ENCODE data around the gene HERC6.

HERC6 gene

DNA sequence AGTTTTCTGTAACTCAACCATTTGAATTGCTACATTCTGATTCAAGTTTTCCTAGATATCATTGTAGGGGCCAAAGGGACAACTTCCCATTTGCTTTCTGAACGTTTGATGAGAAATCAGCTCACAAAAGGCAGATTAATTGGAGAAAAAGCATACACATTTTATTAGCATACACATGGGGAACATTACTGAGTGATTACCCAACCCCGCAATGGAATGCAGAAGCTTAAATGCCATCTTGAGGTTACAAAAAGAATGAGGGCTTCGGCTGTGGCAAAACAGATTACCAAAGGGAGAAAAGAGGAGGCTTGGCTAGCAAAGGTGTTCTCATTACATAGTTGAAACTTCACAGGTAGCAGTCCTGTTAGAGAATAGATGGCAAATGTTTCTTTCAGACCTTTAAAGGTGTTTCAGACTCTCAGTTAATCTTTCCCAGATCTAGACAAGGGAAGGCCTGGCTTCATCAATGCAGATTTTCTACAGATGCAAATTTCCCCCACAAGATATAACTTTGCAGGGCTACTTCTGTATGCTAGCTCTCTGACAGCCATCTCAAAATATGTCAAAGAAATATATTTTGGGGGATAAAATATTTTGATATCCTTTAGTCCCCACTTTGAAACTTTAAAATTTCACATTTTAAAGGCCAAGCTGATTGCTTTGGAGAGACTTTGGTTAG, 26.5 kb upstream of the HERC6 start:
- no peak for TF ChIP-seq BHLHE40 (IDR thresholded peaks at IDR 0.05; ENCODE audit: borderline replicate concordance)
- TF ChIP-seq FOXM1 (IDR thresholded peaks at IDR 0.05; ENCODE audit: borderline replicate concordance) = no peak
- no peak for TF ChIP-seq FOXA1 (IDR thresholded peaks at IDR 0.05)
- TF ChIP-seq SUZ12 (IDR thresholded peaks at IDR 0.05) = no peak
- no peak for TF ChIP-seq FOXK2 (IDR thresholded peaks at IDR 0.05)
- no peak for TF ChIP-seq L3MBTL2 (conservative IDR thresholded peaks at IDR 0.05)
- no peak for TF ChIP-seq ELF4 (IDR thresholded peaks at IDR 0.05)
- no peak for TF ChIP-seq TARDBP (IDR thresholded peaks at IDR 0.05)
- POLR2A ChIA-PET = no interaction called here
- CTCF ChIA-PET = interaction anchor here (0.8 kb wide), 1 partner anchor 27 kb away, joined by 3 read pairs; the partner anchor contains the start of gene HERC6
- DNase-seq (ENCODE audit: extremely low spot score) = no peak

DNA sequence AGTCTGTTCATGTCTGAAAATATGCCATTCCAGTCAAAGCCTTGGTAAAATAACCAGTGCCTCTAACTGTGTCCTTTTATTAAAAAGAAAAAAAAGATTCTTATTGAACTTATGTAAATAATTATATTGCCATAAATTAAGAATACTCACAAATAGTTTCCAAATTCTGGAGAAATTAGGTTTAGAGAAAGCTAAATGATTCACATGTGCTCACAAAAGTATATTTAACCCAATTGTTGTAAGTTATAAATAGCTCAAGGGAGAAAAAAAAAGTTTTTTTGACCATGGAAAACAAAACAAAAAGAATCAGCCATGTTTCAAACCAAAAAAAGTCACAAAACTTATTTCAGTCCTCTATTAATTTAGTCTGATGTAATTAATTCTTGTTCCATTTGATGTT, 25.3 kb upstream of the HERC6 start:
- ChIA-PET CTCF (no interaction called here), POLR2A (no interaction called here)
- no peak for DNase-seq (ENCODE audit: extremely low spot score)
- TF ChIP-seq FOXM1 (IDR thresholded peaks at IDR 0.05; ENCODE audit: borderline replicate concordance) (no peak), BHLHE40 (IDR thresholded peaks at IDR 0.05; ENCODE audit: borderline replicate concordance) (no peak), TARDBP (IDR thresholded peaks at IDR 0.05) (no peak), SUZ12 (IDR thresholded peaks at IDR 0.05) (no peak), L3MBTL2 (conservative IDR thresholded peaks at IDR 0.05) (no peak), ARNT (IDR thresholded peaks at IDR 0.05) (no peak), FOXA1 (IDR thresholded peaks at IDR 0.05) (no peak)

DNA sequence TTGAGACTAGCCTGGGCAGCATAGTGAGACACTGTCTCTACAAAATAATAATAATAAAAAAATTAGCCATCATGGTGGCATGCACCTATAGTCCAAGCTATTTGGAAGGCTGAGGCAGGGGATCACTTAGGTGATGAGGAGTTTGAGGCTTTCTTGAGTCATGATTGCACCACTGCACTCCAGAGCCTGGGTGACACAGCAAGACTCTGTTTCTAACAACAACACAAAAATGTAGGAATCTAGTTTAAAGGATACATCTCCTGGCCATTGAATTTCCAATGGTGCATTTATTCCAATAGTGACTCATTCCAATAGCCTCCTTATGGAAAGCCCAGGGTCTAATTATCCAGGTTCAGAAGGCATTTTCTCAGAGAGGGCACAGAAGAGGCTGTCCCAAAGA, 21.9 kb upstream of the HERC6 start:
- no peak for DNase-seq (ENCODE audit: extremely low spot score)
- ChIA-PET POLR2A (no interaction called here), CTCF (no interaction called here)
- no peak for TF ChIP-seq TARDBP (IDR thresholded peaks at IDR 0.05)
- no peak for TF ChIP-seq SP1 (IDR thresholded peaks at IDR 0.05)
- TF ChIP-seq ARNT (IDR thresholded peaks at IDR 0.05) = no peak
- no peak for TF ChIP-seq ZNF384 (IDR thresholded peaks at IDR 0.05)
- no peak for TF ChIP-seq NFRKB (IDR thresholded peaks at IDR 0.05)
- no peak for TF ChIP-seq FOXM1 (IDR thresholded peaks at IDR 0.05; ENCODE audit: borderline replicate concordance)
- TF ChIP-seq, protein P1, sequence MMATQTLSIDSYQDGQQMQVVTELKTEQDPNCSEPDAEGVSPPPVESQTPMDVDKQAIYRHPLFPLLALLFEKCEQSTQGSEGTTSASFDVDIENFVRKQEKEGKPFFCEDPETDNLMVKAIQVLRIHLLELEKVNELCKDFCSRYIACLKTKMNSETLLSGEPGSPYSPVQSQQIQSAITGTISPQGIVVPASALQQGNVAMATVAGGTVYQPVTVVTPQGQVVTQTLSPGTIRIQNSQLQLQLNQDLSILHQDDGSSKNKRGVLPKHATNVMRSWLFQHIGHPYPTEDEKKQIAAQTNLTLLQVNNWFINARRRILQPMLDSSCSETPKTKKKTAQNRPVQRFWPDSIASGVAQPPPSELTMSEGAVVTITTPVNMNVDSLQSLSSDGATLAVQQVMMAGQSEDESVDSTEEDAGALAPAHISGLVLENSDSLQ (IDR thresholded peaks at IDR 0.05) = no peak

DNA sequence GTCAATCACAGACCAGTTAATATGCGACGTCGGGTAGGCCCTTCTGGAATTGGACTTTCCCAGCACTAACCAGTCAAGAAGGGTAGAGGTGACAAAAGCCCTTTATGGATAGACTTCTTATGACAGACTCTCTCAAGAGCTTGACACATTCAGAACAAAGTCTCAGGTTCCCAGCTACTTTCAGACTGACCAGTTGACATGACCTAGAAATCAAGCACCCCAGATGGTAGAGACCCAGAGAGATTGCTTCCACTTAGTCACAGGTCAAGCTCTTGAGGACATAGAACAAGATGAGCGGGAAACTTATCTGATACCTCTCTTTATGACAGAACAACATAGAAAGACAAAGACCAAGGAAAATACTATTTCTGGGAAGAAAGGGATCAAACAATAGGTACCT, 21.4 kb upstream of the HERC6 start:
- TF ChIP-seq SUZ12 (IDR thresholded peaks at IDR 0.05) (no peak), FOXK2 (IDR thresholded peaks at IDR 0.05) (no peak), ARNT (IDR thresholded peaks at IDR 0.05) (no peak), SP1 (IDR thresholded peaks at IDR 0.05) (no peak), BHLHE40 (IDR thresholded peaks at IDR 0.05; ENCODE audit: borderline replicate concordance) (no peak), L3MBTL2 (conservative IDR thresholded peaks at IDR 0.05) (no peak), TARDBP (IDR thresholded peaks at IDR 0.05) (no peak), FOXA1 (IDR thresholded peaks at IDR 0.05) (no peak), NFRKB (IDR thresholded peaks at IDR 0.05) (no peak), FOXM1 (IDR thresholded peaks at IDR 0.05; ENCODE audit: borderline replicate concordance) (no peak), CTBP1 (IDR thresholded peaks at IDR 0.05; ENCODE audit: borderline replicate concordance) (no peak), HDGF (IDR thresholded peaks at IDR 0.05; ENCODE audit: borderline replicate concordance) (no peak), ZNF384 (IDR thresholded peaks at IDR 0.05) (no peak), ELF4 (IDR thresholded peaks at IDR 0.05) (no peak)
- TF ChIP-seq, protein P1 (IDR thresholded peaks at IDR 0.05) = no peak
- CTCF ChIA-PET = no interaction called here
- POLR2A ChIA-PET = no interaction called here
- no peak for DNase-seq (ENCODE audit: extremely low spot score)

DNA sequence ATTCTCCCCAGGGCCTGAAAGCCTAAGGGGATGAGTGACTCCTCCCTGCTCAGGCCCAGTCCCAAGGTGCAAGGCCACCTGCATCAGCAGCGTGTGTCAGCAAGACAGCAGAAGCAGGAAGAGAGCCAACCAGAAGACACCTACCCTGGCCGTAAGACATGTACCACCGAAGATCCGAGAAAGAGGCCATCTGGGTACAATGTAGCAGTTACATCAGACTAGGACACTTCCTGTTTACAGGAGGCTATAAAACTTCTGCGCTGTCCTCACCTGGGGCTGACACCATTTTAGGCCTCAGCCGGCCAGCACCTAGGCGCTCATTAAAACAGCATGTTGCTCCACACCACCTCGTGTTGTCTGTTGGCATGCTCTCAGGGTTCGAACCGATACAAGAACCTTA, 19.1 kb upstream of the HERC6 start:
- ChIA-PET POLR2A (no interaction called here), CTCF (no interaction called here)
- TF ChIP-seq L3MBTL2 (conservative IDR thresholded peaks at IDR 0.05) = no peak
- no peak for TF ChIP-seq FOXM1 (IDR thresholded peaks at IDR 0.05; ENCODE audit: borderline replicate concordance)
- TF ChIP-seq BHLHE40 (IDR thresholded peaks at IDR 0.05; ENCODE audit: borderline replicate concordance) = no peak
- TF ChIP-seq, protein P1 (IDR thresholded peaks at IDR 0.05) = no peak
- no peak for TF ChIP-seq LEF1 (IDR thresholded peaks at IDR 0.05; ENCODE audit: borderline replicate concordance)
- TF ChIP-seq SP1 (IDR thresholded peaks at IDR 0.05) = no peak
- no peak for TF ChIP-seq HDGF (IDR thresholded peaks at IDR 0.05; ENCODE audit: borderline replicate concordance)
- DNase-seq (ENCODE audit: extremely low spot score) = no peak

DNA sequence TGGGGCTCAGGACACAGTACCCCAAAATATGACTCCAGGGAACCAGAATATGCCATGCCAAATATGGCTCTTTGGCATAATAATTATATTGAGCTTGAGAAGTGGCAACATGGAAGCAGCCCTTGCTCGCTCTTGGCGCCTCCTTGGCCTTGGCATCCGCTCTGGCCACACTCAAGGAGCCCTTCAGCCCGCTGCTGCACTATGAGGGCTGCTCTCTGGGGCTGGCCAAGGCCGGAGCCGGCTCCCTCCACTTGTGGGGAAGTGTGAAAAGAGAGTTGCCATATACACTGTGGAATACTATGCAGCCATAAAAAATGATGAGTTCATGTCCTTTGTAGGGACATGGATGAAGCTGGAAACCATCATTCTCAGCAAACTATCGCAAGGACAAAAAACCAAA, 18.4 kb upstream of the HERC6 start:
- TF ChIP-seq ARNT (IDR thresholded peaks at IDR 0.05) = no peak
- no peak for TF ChIP-seq LEF1 (IDR thresholded peaks at IDR 0.05; ENCODE audit: borderline replicate concordance)
- no peak for TF ChIP-seq ZNF384 (IDR thresholded peaks at IDR 0.05)
- TF ChIP-seq SUZ12 (IDR thresholded peaks at IDR 0.05) = no peak
- TF ChIP-seq FOXK2 (IDR thresholded peaks at IDR 0.05) = no peak
- TF ChIP-seq HDGF (IDR thresholded peaks at IDR 0.05; ENCODE audit: borderline replicate concordance) = no peak
- TF ChIP-seq NFRKB (IDR thresholded peaks at IDR 0.05) = no peak
- TF ChIP-seq ELF4 (IDR thresholded peaks at IDR 0.05) = no peak
- TF ChIP-seq, protein P1 (IDR thresholded peaks at IDR 0.05) = no peak
- no peak for DNase-seq (ENCODE audit: extremely low spot score)
- ChIA-PET POLR2A (no interaction called here), CTCF (no interaction called here)
